DMS114 treated with DMSO at 0.1 percent for 48 hours (cell line): ENCODE data around the gene RABGEF1.
"Not testable (repeated sequence)": the region's sequence is repeated elsewhere in the genome, so short reads cannot be mapped to it uniquely, and the experiment has no call there.

ENCODE experiments used
- DNase-seq: peaks from one replicate; lab custom pipeline; 2025; ENCODE audit not compliant: unreplicated experiment; lab: John Stamatoyannopoulos, UW

RABGEF1 gene

GRCh38 chr7:66847523-66847855, 107.0 kb downstream of the RABGEF1 start:
- DNase-seq, result not testable (repeated sequence)

DNA sequence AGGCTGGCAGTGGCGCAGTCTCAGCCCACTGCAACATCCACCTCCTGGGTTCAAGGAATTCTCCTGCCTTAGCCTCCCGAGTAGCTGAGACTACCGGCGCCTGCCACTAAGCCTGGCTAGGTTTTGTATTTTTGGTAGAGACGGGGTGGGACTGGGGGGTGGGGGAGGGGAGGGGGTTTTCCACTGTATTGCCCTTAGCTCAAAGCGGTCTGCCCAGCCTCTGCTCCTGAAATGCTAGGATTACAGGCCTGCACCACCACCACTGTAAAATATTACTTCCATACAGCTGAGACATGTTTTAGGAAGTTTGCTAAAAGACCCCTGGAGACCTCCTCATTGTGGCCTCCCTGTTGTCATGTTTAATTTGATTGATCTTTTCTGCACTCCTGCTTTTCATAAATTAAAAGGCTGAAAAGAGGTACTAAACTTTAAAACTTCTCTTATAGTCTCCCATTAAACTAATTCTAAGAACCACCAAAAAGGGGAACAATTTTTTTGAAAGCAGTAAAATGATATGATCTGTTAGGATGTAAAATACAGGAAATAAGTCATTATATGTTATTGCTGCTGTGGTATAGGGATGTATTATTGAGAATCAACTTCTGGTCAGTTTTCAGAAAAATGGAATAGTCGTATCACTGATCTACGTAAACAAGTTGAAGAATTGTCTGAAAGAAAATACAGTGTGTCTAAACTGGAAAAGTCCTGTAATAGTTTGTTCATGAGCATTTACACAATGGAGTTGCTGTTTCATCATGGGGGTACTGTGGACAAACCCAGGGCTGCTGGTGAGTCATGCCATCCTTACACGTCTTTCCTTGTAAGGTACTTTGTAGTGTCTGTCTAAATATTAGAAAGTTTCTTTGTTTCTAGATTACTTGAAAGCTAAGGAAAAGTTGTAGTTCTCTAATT, 107.6 kb downstream of the RABGEF1 start:
- no peak for DNase-seq

- DNase-seq, result no peak
These were observed 118.8 kb downstream of the RABGEF1 start for GRCh38 chr7:66859339-66859738.

GRCh38 chr7:66859794-66860645, 119.5 kb downstream of the RABGEF1 start:
- no peak for DNase-seq

DNA sequence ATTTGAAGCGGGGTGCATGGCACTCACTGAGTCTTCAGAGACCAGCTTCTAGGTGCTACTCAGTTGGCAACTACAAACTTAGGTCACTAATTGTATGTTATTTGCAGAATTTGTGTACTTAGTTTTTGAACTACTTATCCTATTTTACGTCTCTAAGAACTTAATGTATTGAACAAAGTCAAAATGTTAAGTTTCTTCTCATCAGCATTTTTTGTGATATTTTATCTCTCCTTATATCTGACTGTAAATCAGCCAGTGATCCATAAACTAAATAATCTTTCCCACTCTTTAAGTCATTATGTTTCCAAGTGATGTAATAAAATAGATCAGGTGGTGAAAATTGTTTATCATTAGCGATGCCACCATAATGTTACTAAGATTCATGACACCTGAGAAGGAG, 120.2 kb downstream of the RABGEF1 start:
- no peak for DNase-seq
